ENCODE data around the gene DMGDH.
A peak's percentile ranks its signal among the peaks of the same experiment; 100 is the strongest.

Gene DMGDH

DNA sequence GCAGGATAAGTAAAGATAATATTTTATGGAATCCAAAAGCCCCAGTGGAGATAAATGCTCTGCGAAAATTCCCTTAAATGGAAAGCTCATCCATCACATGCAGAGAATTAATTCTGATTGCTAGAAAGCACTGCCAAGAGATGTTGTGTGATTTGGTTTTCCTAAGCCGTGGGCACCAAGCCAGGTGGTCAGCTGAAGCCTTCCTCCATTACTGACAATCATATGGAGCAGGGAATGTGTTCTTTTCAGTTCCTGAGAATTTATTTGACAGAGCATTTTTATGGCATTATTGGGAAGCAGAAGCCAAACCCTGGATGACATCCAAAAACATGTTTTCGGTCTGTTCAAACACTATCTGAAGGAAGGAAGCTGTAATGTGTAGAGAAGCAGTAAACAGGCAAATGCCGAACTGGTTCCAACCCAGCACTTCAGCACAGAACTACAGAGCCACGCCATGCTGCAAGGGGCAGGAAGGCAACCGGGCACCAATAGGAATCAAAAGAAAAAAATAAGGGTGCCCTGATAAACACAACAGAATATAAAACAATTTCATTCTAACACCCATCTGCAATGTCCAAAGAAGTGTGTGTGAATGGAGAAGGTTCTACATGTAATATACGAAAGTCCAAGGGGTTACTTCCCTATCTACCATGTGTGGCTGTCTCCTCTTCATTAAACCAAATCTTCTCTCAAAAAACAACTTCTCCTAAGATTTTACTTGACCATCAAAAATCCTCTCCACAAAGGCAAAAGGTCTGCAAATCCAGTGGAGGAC is 96.6 kb downstream of the DMGDH start:
- no peak for DNase-seq (ENCODE audit: extremely low read depth, insufficient read length)
- TF ChIP-seq, protein P1, sequence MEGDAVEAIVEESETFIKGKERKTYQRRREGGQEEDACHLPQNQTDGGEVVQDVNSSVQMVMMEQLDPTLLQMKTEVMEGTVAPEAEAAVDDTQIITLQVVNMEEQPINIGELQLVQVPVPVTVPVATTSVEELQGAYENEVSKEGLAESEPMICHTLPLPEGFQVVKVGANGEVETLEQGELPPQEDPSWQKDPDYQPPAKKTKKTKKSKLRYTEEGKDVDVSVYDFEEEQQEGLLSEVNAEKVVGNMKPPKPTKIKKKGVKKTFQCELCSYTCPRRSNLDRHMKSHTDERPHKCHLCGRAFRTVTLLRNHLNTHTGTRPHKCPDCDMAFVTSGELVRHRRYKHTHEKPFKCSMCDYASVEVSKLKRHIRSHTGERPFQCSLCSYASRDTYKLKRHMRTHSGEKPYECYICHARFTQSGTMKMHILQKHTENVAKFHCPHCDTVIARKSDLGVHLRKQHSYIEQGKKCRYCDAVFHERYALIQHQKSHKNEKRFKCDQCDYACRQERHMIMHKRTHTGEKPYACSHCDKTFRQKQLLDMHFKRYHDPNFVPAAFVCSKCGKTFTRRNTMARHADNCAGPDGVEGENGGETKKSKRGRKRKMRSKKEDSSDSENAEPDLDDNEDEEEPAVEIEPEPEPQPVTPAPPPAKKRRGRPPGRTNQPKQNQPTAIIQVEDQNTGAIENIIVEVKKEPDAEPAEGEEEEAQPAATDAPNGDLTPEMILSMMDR (IDR thresholded peaks at IDR 0.05; ENCODE audit: insufficient read depth, low read length, poor library complexity, severe bottlenecking) = no peak
- no peaks in the 10 kb centered on the region for H3K27me3 ChIP-seq (replicated peaks; ENCODE audit: control insufficient read depth, insufficient read depth, low read length)
- H3K36me3 ChIP-seq (ENCODE audit: control insufficient read depth, insufficient read depth, low read length) = no peaks in the 10 kb centered on the region
- no peak overlapping the region for H3K4me3 ChIP-seq (replicated peaks; ENCODE audit: low read depth, low read length)

GRCh38 chr5:78971998-78972397 is 97.5 kb downstream of the DMGDH start:
- H3K4me3 ChIP-seq (replicated peaks; ENCODE audit: low read depth, low read length) = no peak overlapping the region
- H3K27me3 ChIP-seq (replicated peaks; ENCODE audit: control insufficient read depth, insufficient read depth, low read length) = no peaks in the 10 kb centered on the region
- H3K36me3 ChIP-seq (ENCODE audit: control insufficient read depth, insufficient read depth, low read length) = no peaks in the 10 kb centered on the region
- no peak for DNase-seq (ENCODE audit: extremely low read depth, insufficient read length)
- TF ChIP-seq, protein P1 (IDR thresholded peaks at IDR 0.05; ENCODE audit: insufficient read depth, low read length, poor library complexity, severe bottlenecking) = no peak

- Histone ChIP-seq H3K4me3 (replicated peaks; ENCODE audit: low read depth, low read length) (no peak overlapping the region), H3K27me3 (replicated peaks; ENCODE audit: control insufficient read depth, insufficient read depth, low read length) (no peaks in the 10 kb centered on the region), H3K36me3 (ENCODE audit: control insufficient read depth, insufficient read depth, low read length) (no peaks in the 10 kb centered on the region)
- DNase-seq (ENCODE audit: extremely low read depth, insufficient read length) = no peak
- TF ChIP-seq, protein P1 (IDR thresholded peaks at IDR 0.05; ENCODE audit: insufficient read depth, low read length, poor library complexity, severe bottlenecking) = no peak
Observed at GRCh38 chr5:78968781-78969180, 100.7 kb downstream of the DMGDH start.

DNA sequence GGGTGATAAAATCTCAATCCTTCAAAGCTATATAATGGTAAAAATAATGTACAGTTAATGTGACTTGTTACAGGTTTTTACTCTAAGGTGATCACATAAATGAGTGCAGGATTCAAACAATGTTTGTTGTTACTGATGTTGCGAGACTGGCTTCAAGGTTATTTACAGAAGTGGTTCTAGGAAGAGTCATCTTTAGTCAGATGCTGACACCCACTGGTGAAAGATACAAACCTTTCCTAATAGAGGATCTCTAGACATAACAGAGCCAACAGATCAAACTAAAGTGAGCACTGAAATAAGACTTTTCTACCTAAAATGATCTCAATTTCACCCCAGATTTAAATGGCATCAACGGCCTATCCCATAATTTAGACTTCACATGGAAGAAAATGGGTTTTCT is 104.6 kb downstream of the DMGDH start:
- Histone ChIP-seq H3K4me3 (replicated peaks; ENCODE audit: low read depth, low read length) (no peak overlapping the region), H3K36me3 (ENCODE audit: control insufficient read depth, insufficient read depth, low read length) (no peaks in the 10 kb centered on the region), H3K27me3 (replicated peaks; ENCODE audit: control insufficient read depth, insufficient read depth, low read length) (no peaks in the 10 kb centered on the region)
- TF ChIP-seq, protein P1 (IDR thresholded peaks at IDR 0.05; ENCODE audit: insufficient read depth, low read length, poor library complexity, severe bottlenecking) = peak; percentile 42
- DNase-seq (ENCODE audit: extremely low read depth, insufficient read length) = no peak

DNA sequence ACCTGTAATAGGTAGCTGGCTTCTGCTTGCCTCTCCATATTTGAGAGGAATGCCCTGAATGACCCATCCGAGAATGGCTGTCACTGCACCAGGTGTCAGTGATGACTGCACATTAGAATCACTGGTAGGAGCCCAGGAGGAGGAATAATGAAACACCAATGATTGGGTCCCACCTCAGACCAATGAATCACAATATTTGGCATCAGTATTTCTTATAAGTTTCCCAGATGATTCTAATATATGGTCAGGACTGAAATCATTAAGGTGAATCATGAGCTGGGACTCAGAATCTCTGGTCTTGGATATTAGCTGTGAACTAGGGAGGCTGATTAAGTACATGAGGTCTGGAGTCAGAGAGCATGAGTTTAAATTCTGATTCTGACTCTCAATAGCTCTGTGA is 107.7 kb downstream of the DMGDH start:
- DNase-seq (ENCODE audit: extremely low read depth, insufficient read length) = no peak

More for the DNA sequence above, 107.7 kb downstream of the DMGDH start:
- Histone ChIP-seq H3K27me3 (replicated peaks; ENCODE audit: control insufficient read depth, insufficient read depth, low read length) (no peaks in the 10 kb centered on the region), H3K36me3 (ENCODE audit: control insufficient read depth, insufficient read depth, low read length) (no peaks in the 10 kb centered on the region; the same call in 1 of the 2 replicates), H3K4me3 (replicated peaks; ENCODE audit: low read depth, low read length) (no peak overlapping the region)
- TF ChIP-seq, protein P1 (IDR thresholded peaks at IDR 0.05; ENCODE audit: insufficient read depth, low read length, poor library complexity, severe bottlenecking) = no peak
